Epithelial cell of esophagus (primary cell): ENCODE results near the gene YDJC.

Experiments
- DNase-seq: peaks from one replicate; pipeline ENCODE4 v3.0.0; 2010; ENCODE audit warnings: low read depth
- H3K4me3 ChIP-seq: 2 replicates; pipeline ENCODE4 v1.5.1; 2011; ENCODE audit warnings: mild to moderate bottlenecking, low read length, control low read depth
- TF ChIP-seq, protein P1 (sequence below): IDR thresholded peaks from 2 replicates; pipeline ENCODE4 v1.5.1; 2011; ENCODE audit warnings: low read depth, mild to moderate bottlenecking, low read length, control low read depth, inconsistent platforms; ENCODE audit not compliant: insufficient read depth; ENCODE audit errors: missing control alignments

Gene YDJC

DNA sequence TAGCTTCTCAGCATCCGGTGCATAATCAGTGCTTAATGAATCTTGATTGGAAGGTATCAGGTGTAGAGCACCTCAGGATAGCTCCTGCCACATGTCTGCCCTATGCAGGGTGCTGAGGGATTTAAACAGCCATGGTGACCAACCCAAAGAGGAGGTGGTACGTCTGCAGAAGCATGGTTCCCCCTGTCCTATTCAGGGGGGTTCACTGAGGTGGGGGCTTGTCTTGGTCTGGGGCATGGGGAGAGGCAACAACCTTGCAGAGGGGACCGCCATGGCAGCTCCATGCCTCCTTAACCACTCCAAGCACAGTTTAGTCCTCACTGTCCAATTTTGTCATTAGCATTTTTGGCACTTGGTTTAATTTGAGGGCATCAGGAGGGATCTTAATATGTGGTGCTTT, 37.4 kb downstream of the YDJC start:
- DNase-seq: no peak
- H3K4me3 ChIP-seq: no peak overlapping the region
- TF ChIP-seq, protein P1, sequence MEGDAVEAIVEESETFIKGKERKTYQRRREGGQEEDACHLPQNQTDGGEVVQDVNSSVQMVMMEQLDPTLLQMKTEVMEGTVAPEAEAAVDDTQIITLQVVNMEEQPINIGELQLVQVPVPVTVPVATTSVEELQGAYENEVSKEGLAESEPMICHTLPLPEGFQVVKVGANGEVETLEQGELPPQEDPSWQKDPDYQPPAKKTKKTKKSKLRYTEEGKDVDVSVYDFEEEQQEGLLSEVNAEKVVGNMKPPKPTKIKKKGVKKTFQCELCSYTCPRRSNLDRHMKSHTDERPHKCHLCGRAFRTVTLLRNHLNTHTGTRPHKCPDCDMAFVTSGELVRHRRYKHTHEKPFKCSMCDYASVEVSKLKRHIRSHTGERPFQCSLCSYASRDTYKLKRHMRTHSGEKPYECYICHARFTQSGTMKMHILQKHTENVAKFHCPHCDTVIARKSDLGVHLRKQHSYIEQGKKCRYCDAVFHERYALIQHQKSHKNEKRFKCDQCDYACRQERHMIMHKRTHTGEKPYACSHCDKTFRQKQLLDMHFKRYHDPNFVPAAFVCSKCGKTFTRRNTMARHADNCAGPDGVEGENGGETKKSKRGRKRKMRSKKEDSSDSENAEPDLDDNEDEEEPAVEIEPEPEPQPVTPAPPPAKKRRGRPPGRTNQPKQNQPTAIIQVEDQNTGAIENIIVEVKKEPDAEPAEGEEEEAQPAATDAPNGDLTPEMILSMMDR: no peak

DNA sequence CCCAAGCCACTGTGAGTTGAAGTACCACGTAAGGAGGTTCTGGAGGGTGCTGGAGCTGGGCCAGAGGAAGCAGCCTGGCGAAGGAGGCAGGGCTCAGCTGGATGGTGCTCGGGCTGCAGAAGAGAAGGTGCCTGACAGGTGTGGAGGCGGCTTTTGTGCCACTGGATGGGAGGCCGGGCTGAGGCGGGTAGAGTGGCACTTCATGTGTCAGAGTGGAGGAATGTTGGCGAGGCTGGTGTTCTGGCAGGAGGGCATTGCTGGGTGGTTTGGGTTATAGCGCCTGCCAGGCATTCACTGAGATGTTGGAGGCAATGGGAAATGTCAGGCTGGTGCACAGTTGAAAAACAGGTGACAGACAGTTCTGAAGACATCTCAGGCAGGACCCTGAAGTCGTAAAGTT, 38.1 kb downstream of the YDJC start:
- TF ChIP-seq, protein P1: no peak
- H3K4me3 ChIP-seq: no peak overlapping the region
- DNase-seq: peak; percentile 40

DNA sequence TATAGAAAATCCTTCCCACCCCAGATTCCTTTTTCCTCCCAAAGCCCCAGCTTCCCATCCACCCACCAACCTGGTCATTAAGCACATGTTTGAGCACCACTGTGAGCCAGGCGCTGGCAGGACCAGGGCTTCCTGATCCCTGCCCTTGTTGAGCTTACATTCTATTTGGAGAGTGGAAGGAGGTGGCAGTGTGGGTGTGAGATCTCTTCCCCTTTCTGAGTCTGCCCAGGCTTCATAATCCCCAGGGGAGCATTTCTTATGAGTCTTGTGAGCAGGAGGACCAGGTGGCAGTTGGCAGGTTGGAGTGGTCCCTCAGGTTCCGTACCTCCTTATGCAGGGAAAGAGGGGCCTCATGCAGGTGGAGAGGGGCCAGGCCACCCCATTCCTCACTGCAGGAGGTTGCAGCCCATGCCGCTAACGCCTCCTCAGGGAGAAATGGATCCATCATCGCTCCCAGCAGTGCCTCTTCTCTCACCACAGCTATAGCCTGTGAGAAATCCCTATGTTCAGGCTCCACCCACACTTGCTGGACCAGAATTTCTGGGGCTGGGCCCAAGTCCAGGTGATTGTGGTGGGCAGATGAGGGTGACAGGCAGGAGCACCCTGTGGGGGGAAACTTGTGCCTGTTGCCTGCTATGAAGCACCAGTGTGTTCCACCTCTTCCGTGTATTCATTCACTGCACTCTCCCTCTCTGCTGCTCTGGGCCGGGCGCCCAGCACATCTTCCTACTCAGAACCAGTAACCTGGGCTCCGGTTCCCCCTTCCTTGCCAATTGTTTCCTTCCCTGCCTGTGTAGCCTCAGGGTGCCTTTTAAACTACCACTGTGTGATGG, 38.8 kb downstream of the YDJC start:
- DNase-seq: no peak
- no peak overlapping the region for H3K4me3 ChIP-seq
- TF ChIP-seq, protein P1: no peak

DNA sequence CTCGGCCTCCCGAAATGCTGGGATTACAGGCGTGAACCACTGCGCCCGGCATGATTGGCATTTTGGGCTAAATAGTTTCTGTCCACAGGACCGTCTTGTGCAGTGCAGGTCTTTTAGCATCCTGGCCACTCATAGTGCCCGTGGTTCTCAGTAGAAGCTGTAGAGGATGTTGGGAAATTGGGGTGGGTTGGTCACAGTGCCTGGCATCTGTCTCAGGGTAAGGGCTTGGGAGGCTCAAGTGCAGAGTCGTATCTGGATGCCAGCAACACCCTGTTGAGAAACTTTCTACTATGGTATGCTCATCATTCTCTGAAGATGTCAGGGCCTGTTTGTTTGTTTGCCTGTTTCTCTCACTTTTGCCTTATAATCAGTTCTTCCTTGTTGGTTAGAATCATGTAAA, 40.4 kb downstream of the YDJC start:
- no peak overlapping the region for H3K4me3 ChIP-seq
- TF ChIP-seq, protein P1: no peak
- DNase-seq: no peak

DNA sequence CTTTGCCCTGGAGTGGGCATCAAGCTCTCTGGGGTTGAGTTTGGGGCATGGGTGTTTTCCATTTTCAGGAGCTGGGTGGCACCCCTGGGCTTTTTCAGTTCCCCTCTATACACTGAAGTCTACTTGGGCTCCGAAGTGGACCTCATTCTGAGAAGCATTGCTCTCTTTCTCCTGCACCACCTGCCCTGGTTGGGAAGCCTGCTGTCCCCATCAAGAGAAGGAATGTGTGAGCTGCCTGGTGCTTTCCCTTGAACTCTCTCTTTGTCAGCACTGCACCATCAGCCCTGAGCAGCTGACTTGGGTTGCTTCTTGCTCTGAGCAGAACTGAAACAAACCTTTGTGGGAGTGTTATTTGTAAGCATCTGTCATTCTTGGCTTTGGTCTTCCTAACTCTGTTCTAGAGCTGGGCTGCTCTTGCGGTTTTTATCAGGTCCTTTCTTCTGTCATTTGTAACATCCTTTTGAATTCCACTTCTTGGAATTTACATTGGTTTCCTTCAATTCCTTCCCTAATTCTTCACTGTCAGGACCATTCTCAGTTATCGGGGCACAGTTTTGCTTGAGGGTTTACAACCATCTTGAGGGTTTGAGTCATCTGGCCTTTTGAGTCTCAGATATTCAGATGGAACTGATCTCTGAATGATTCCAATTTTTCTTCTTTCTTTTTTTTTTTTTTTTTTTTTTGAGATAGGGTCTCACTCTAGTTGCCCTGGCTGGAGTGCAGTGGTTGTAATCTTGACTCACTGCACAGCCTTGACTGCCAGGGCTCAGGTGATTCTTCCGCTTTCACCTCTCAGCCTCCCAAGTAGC, 41.8 kb downstream of the YDJC start:
- H3K4me3 ChIP-seq: no peak overlapping the region
- no peak for DNase-seq
- TF ChIP-seq, protein P1: no peak

DNA sequence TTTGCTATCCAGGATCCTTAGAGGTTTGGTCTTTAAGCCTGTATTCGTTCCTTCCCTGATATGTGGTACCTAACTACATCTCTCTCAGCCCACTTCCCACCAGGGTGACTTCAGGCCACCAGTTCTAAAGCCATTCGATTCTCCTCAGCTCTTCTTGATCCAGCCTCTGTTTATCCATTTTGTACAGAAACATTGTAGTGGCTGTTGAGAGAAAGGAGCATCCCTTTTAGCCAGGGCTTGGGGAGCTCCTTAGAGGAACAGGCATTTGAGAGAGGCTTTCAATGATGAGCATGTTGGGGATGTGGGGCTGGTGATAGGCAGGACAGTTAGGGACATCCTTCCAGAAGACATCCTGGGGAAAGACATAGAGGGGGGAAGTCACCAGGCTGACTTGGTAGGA, 44.4 kb downstream of the YDJC start:
- no peak for DNase-seq
- TF ChIP-seq, protein P1: no peak

More for the DNA sequence above, 44.4 kb downstream of the YDJC start:
- no peak overlapping the region for H3K4me3 ChIP-seq
